NCI-H2227 (cell line): ENCODE data around the gene SAA1.
"Not testable (repeated sequence)": the region's sequence is repeated elsewhere in the genome, so short reads cannot be mapped to it uniquely, and the experiment has no call there.

Experiments
- DNase-seq: peaks from one replicate; lab custom pipeline; 2025; ENCODE audit not compliant: unreplicated experiment; lab: John Stamatoyannopoulos, UW

SAA1 gene

DNA sequence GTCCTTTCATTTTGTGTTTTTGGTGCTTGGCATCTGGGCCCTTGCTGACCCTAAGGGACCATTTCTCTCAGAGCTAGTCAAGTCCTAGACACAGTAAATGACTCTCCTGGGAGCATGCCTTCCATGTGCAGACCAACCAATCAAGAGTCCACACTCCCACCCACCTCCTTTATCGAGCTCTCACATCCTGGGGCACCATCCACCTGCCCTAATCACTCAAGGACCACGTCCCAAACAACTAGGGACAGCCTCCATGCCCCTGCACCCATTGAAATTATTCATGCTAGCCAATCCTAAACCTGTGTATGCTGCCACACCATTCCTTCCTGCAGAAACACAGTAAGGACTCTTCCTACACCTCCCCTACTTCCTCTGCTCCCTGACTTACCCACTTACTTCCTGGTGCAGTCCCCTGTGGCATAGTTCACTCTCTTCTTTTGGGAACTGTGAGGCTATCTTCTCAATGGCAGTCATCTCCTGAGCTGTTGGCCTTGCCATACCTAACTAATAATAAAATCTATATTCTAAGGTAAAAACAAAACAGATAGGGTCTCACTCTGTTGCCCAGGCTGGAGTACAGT, 11.2 kb upstream of the SAA1 start:
- no peak for DNase-seq

DNA sequence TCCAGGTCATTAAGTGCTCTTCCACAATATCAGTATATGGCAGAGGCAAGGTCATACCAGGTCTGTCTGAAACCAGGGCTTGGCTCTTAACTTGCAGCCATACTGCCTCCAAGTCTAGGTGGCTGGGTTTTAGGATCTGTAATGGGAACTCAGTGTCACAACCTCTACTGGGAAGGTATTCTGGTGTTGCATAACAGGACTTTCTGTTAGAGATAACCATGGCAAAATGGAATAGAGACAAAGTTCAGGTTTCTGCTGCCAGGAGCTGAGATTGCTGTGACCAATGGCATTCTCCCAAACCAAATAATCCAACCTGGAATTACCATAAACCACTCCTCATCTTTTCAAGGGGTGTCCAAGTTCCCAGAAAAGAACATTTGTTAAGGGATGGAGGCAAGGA, 6.8 kb upstream of the SAA1 start:
- no peak for DNase-seq

DNA sequence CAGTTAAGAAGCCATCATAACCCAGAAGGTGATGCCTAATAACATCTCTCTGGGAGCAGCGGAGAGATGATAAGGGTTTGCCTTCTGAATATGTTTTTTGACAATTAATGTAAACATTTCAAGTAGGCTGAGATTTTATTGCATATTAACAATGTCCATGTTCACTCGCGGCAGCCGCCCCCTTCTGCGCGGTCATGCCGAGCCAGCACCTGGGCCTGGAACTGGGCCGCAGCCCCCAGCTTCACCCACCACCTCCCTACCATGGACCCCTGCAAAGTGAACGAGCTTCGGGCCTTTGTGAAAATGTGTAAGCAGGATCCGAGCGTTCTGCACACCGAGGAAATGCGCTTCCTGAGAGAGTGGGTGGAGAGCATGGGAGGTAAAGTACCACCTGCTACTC, 4.3 kb upstream of the SAA1 start:
- no peak for DNase-seq

DNA sequence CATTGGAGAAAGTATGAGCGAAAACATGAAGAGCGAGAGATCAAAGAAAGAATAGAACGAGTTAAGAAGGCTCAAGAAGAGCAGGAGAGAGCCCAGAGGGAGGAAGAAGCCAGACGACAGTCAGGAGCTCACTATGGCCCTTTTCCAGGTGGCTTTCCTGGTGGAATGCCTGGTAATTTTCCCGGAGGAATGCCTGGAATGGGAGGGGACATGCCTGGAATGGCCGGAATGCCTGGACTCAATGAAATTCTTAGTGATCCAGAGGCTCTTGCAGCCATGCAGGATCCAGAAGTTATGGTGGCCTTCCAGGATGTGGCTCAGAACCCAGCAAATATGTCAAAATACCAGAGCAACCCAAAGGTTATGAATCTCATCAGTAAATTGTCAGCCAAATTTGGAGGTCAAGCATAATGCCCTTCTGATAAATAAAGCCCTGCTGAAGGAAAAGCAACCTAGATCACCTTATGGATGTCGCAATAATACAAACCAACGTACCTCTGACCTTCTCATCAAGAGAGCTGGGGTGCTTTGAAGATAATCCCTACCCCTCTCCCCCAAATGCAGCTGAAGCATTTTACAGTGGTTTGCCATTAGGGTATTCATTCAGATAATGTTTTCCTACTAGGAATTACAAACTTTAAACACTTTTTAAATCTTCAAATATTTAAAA, 3.2 kb upstream of the SAA1 start:
- DNase-seq = not testable (repeated sequence)

DNA sequence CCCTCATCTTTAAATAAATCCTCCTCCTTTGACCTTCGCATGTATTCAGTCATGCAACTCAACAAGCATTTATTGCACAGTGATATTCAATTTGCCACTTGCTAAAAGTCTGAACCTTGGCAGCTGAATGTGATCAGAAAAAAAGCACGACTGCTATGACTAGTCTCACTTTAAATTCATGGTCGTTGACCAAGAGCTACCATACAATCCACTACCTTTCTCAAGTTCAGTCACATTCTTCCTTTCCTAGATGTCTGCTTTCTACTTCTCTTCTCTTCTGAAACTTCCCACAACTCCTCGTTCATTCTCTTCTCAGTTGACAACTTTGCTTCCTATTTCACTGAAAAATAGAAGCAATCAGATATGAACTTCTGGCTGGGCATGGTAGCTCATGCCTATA, 2.0 kb upstream of the SAA1 start:
- no peak for DNase-seq

DNA sequence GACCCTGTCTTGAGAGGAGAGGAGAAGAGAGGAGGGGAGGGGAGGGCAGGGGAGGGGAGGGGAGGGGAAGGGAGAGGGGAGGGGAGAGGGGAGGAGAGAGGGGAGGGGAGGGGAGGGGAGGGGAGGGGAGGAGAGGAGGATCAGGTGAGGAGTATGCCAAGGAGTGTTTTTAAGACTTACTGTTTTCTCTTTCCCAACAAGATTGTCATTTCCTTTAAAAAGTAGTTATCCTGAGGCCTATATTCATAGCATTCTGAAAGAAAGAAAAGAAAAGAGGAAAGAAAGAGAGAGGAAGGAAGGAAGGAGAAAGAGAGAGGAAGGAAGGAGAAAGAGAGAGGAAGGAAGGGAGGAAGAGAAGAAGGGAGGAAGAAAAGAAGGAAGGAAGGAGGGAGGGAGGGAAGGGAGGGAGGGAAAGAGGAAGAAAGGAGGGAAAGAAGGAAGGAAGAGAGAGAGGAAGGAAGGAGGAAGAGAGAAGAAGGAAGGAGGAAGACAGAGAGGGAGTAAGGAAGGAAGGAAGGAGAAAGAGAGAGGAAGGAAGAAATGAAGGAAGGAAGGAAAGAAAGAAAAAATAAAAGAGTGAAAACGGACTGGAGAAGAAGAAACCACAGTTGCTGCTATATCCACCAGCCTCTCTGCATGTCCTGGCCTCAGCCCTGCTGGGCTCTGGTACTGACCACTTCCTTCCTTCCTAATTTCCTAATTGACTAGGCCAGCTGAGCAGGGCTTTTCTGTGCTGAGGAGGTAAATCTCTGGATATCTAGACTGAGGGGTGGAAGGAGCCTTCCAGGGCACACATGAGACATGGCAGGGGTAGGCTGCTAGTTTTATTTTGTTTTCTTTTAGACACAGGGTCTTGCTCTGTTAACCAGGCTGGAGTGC, 1.1 kb upstream of the SAA1 start:
- DNase-seq = no peak

DNA sequence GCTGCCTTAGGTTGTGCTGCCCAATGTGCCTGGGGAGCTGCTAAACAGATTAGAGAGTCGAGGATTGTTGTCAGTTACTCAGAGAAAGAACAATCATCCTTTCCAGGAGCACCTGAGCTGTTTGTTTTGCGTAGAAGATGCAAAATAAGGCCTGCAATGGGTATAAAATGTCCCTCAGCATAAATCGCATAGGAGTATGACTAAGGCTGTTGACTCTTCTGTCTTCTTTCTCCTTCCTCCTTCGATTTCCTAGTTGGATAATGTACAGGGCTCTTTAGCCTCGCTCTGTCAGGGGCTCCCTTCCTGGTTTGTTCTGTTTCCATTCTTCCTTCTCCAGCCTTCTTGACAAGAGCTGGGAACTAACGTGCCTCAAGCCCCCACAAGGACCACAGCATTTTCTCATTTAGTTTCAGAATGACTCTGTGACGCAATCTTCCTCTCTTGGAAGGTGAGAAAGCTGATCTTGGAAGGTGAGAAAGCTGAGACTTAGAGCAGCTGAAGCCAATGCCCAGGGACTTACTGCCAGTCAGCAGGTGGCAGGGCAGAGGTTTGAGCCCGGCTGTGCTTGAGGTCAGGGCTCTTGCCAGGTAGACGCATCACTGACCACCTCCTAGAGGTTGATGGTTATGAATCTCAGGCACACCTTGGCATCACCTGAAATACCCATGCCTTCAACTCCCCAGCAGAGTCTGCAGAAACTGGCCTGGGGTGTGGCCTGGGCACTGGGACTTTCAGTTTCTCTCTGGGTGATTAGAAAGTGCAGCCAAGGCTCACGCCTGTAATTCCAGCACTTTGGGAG, 1.5 kb downstream of the SAA1 start:
- not testable (repeated sequence) for DNase-seq

DNA sequence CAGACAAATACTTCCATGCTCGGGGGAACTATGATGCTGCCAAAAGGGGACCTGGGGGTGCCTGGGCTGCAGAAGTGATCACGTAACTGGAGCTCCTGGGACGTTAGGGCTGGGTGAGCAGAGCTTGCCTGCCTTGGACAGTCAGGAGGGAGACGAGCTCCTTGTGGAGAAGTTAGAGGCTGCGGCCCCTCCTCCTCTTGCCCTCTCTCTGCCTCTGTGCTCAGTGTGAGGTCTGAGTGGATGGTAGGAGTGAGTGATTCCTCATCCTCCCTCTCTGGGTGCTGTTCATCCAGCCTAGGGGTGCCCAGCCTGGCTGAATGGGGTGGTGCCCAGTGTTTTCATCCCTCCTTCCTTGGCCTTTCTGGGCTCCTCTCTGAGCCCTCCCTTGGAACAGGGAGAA, 3.2 kb downstream of the SAA1 start:
- DNase-seq = not testable (repeated sequence)

DNA sequence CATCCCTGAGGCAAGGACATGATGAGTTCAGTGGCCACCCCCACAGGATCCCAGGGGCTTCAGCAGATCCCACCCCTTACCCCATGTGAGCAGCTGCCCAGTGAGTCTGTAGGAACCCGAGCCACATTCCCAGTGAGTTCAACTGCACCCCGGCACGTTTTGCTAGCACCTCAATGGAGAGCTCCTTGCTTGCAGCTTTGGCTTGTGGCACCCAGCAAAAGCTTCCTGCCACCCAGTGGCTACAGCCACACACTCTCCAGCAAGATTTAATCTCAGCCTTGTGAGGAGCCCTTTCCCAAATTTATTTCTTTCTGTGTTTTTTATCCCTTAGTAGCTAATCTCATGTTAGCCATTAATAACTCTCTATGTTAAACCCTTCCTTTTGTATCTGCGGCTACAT, 4.0 kb downstream of the SAA1 start:
- DNase-seq = no peak

DNA sequence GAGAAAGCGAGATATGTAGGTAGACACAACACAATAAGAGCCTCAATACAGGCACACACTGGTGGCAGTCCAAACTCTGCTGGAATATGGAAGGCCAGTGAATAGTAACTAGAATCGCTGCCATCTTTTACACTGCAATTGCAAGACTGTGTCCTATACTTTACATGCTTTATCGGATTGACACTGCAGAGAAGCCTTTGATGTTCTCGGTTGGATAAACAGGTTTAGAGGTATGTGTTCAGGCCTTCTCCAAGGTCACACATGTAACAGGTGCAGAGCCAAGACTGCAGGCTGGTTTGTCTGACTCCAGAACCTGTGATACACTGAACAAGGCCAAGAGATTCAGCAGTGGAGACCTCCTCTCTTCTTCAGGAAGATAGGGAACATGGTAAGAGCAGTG, 5.1 kb downstream of the SAA1 start:
- DNase-seq = no peak

DNA sequence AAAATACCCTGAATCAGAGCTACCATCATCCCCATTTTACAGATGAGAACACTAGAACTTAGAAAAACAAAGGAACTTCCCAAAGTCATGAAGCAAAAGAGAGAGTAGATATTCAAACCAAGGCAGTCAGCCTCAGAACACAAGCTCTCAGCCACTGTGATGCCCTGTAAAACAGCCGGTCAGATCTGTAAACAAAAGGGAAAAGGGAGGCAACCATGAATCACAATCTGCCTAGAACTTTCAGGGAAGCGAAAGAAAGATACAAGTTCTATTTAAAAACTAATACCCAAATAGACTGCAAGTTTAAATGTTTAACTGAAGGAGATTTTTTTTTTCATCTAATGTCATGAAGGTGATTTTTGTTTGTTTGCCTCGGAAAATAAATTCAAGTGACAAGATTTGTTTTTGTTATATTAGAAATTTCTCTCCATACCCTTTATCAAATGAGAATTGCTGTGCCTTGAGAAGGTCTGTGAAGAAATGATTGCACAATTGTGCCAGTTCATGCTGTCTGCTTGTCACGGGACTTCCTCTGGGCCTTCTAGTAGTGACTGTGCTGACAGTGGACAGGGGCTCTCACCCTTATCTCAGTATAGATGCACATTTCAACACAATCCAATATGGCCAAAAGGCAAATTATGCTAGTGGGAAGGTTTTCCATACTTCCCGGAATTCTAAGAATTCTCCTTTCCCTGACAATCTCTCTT, 11.7 kb downstream of the SAA1 start:
- DNase-seq = no peak

DNA sequence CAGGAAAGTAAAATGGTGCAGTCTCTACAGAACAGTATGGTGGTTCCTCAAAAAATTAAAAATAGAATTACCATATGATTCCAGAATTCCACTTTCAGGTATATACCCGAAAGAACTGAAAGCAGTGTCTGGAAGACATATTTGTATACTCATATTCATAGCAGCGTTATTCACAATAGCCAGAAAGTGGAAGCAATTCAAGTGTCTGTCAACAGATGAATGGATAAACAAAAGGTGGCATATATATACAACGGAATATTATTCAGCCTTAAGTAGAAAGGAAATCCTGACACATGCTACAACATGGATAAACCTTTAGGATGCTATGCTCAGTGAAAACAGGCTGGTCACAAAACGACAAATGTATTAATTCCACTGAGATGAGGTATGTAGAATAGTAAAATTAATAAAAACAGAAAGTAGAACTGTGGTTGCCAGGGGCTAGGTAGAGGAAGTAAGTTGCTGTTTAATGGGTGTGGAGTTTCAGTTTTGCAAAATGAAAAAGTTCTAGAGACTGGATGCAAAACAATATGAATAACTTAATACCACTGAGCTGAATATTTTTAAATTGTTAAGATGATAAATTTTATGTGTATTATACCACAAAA, 14.5 kb downstream of the SAA1 start:
- no peak for DNase-seq

DNA sequence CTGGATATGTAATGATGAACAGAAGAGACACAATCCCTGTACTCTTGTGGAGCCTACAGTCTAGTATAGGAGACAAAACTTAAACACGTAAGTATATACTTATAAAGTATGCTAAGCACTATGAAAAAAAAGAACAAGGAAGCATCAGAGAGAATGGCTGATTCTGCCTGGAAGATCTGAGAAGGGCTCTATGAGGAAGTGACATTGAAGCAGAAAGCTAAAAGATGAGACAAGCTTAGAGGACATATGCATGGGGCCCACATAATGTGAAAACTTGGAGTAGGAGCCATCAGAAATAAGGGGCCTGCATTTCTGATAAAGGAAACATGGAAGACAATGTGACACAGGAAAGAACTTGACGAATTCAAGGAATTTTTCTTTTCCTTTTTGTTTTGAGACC, 16.6 kb downstream of the SAA1 start:
- no peak for DNase-seq

DNA sequence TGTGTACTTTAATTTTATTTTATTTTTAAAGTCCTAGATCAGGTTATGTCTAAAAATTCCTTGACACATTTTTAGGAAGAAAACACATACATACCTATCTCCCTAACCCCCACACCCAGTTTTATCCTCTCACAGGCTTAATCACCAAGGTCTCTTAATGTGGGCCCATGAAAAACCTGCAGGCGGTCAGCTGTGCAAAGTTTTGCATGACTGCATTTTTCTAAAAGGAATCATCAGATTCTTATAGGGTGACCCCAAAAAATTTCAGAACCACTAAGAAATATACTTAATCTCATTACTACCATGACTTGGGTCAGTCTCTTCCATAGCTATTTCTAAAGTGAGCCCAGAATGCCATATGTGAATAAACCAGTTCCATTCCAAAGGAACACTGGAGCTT, 19.8 kb downstream of the SAA1 start:
- no peak for DNase-seq

DNA sequence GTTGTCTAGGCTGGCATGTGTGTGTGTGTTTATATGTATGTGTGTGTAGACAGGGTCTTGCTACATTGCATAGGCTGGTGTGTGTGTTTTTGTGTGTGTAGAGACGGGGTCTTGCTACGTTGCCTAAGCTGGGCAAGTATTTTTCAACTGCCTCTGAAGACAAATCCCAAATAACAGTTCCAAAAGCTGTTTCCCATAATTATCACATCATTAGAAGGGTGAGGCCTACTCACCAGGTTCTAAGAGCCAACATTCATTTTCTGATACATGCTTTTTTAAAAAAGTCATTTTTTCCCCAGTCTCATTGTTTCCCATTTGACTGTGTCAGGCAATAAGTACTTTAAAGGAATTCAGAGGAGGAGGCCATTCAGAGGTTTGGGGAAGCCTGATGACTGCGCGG, 22.8 kb downstream of the SAA1 start:
- DNase-seq = no peak

DNA sequence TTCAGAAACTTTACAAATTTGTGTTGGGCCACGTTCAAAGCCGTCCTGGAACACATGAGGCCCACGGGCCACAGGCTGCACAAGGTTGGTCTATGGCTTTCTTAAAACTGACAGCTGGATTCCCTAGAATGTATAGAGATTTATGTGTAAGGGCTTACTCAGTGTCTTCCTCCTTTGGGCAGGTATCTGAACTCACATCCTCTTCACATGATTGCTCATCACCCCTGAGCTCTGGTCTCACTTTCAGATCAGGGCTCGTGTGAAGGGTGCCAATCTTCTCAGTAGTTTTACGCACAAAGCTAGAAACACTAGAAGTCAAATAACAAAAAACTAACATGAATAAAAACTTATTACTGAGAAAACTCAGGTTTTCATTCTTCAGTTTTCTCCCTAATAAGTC, 28.8 kb downstream of the SAA1 start:
- DNase-seq = no peak

DNA sequence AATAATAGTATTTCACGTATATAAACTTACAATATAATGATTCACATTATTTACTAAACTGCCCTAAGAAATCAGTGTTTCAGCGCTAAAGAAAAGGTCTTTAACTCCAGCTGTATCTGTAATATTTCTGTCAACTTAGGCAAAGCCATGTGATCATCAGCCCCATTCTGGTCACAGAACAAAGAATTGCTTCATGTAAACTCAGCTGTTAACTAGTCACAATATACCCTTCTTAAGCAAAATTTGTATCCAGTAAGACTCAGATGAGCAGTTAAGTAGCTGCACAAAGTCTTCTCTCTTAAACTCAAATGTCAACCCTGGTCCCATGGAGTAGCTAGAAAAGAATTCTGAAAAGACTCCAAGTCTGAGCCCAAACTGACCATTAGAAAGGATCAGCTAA, 29.3 kb downstream of the SAA1 start:
- DNase-seq = no peak

DNA sequence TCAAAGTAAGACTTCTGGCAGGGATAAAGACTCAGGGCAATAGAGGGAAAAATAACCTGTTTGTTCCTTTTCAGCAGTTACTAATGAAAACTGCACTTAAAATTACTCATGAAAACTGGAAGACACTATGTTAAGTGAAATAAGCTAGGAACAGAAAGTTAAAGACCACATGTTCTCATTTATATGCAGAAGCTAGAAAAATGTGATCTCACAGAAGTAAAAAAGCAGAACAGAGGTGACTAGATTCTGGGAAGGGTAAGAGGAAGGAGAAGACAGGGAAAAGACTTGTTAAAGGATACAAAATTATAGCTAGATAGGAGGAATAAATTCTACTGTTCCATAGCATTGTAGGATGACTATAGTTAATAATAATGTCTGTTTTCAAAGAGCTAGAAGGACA, 33.7 kb downstream of the SAA1 start:
- no peak for DNase-seq

DNA sequence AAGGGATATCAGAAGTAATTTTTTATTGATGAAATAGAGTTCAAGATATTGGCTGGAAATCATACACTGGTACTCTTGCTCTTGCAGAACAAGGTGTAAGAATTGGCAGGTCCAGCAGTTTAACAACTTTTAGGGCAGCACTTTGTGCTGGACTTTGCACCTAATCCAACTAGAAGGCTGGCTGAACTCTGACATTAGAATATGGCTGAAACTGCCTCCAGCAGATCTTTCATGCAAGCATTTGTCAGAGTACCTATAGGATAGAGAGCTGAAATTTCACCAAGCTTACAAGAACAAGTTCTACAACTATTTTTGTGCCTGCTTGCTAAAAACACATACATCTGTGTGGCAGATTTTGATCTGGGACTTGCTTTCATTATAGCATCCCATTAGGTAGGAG, 38.7 kb downstream of the SAA1 start:
- no peak for DNase-seq

DNA sequence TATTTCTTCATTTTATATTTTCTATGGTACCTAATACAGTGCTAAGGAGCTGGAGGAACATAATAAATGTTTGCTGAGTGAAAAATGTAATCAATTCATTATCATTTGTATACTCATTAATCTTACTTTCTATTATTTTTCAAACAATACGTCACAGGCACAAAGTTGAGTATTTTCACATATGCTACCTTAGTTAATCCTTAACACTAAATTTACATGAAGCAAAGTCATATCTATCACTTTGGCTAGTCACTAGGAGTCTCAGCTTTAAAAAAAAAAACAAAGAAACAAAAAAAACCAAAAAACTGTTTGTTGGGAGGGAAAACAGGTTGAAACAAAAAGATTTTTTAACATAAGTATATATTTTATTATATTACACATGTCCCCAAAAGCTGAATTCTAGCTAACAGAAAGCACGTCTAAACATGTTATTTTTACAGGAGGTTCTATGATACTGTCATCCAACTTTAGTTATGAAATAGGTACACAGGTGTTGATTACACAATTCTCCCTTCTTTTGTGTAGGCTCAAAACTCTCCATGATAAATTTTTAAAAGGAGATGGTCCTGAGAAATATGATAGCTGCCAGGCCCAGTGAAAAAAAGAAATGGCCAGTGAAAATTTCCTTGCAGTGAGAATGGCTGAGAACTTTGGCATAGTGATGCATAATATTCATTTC, 41.5 kb downstream of the SAA1 start:
- DNase-seq = no peak
